K562 treated with DMSO at 1 percent for 4 hours (cell line): ENCODE measurements around the gene MIA2. TPM values are rescaled to one million over a fixed set of nuclear protein-coding genes. Genes with fewer than 3 reads are reported as not detected.

Experiments
- total RNA-seq: library from RNA; unstranded; fragments of 300-600 nt; gene quantifications from 2 replicates; pipeline ENCODE4 v1.2.3, GENCODE V29; 2022; ENCODE audit not compliant: insufficient read depth

MIA2 gene
- 5.6 and 7.1 TPM in 2 replicates for total RNA-seq

GRCh38 chr14:39233680-39234326 lies at the start of gene MIA2:
Gene MIA2 (plus strand): TSS chr14:39233915. CDS start chr14:39234115, 200 bp downstream.

GRCh38 chr14:39432179-39432618 lies 198.5 kb downstream of the MIA2 start, which contains the start of gene FBXO33:
Gene FBXO33 (minus strand): TSS chr14:39432433. CDS start chr14:39432162, 271 bp downstream.

Other genes with a start within 250 kb of the MIA2 start
- gene SEC23A, start 130.7 kb upstream of the MIA2 start, total RNA-seq: 13.8 and 16.5 TPM in 2 replicates
- 14.7 and 16.3 TPM in 2 replicates for gene GEMIN2, start 119.6 kb upstream of the MIA2 start, total RNA-seq
- gene TRAPPC6B, start 63.6 kb upstream of the MIA2 start, total RNA-seq: 7.4 and 10.1 TPM in 2 replicates
- gene PNN, start 58.7 kb upstream of the MIA2 start, total RNA-seq: 33.9 and 46.0 TPM in 2 replicates
- gene FBXO33, start 198.5 kb downstream of the MIA2 start, total RNA-seq: 5.4 and 10.4 TPM in 2 replicates